OCI-LY1 (cell line): ENCODE data around the gene PKD1L1.

Experiments used
- CTCF ChIP-seq: fragments of 200-600 bp; sonication (generic), shearing (Covaris generic); IDR thresholded peaks from 2 replicates; pipeline ENCODE4 v1.5.1; 2017; ENCODE audit warnings: mild to moderate bottlenecking, antibody characterized with exemption, low read length, moderate library complexity, mixed read lengths
- EZH2 ChIP-seq: fragments of 200-600 bp; sonication (generic), shearing (Covaris generic); IDR thresholded peaks from 2 replicates; pipeline ENCODE4 v1.8.0; 2017; ENCODE audit warnings: borderline replicate concordance, mixed run types, mild to moderate bottlenecking, antibody characterized with exemption, low read length, moderate library complexity, mixed read lengths

GRCh38 chr7:47979145-47979831, 31.0 kb upstream of the PKD1L1 start, which contains the start of gene HUS1:
- TF ChIP-seq EZH2 (no peak), CTCF (no peak)
